NCI-H2081 (cell line): Measurements from ENCODE around the gene EXOC6B.

Source experiments
- DNase-seq, 2 experiments: peaks; one replicate each; lab custom pipeline; 2025; lab: John Stamatoyannopoulos, UW

EXOC6B gene

GRCh38 chr2:72361042-72361441, 464.8 kb downstream of the EXOC6B start:
- no peak for DNase-seq

GRCh38 chr2:72350852-72351251, 475.0 kb downstream of the EXOC6B start:
- no peak for DNase-seq

- no peak for DNase-seq
Measured at GRCh38 chr2:72349016-72349415, 476.8 kb downstream of the EXOC6B start.

- DNase-seq = no peak
Measured at GRCh38 chr2:72347081-72347480, 478.8 kb downstream of the EXOC6B start.

- no peak for DNase-seq
Measured at GRCh38 chr2:72341639-72342038, 484.2 kb downstream of the EXOC6B start.

GRCh38 chr2:72340665-72341064, 485.2 kb downstream of the EXOC6B start:
- DNase-seq = no peak

- DNase-seq = no peak
Measured at GRCh38 chr2:72338076-72338475, 487.8 kb downstream of the EXOC6B start.

GRCh38 chr2:72332720-72333119, 493.1 kb downstream of the EXOC6B start:
- DNase-seq = no peak

GRCh38 chr2:72330652-72331051, 495.2 kb downstream of the EXOC6B start:
- DNase-seq = no peak

GRCh38 chr2:72326759-72327158, 499.1 kb downstream of the EXOC6B start:
- no peak for DNase-seq

GRCh38 chr2:72325592-72326422, 500.0 kb downstream of the EXOC6B start:
- DNase-seq = no peak

GRCh38 chr2:72316774-72317173, 509.1 kb downstream of the EXOC6B start:
- DNase-seq = no peak

- no peak for DNase-seq
Measured at GRCh38 chr2:72300147-72300684, 525.6 kb downstream of the EXOC6B start.

- DNase-seq = no peak
Measured at GRCh38 chr2:72293620-72294019, 532.2 kb downstream of the EXOC6B start.

- no peak for DNase-seq
Measured at GRCh38 chr2:72292433-72292832, 533.4 kb downstream of the EXOC6B start.

GRCh38 chr2:72291059-72291458, 534.8 kb downstream of the EXOC6B start:
- DNase-seq = no peak

GRCh38 chr2:72289736-72290135, 536.1 kb downstream of the EXOC6B start:
- DNase-seq = no peak

- no peak for DNase-seq
Measured at GRCh38 chr2:72289283-72289682, 536.5 kb downstream of the EXOC6B start.

GRCh38 chr2:72278046-72278445, 547.8 kb downstream of the EXOC6B start:
- no peak for DNase-seq

GRCh38 chr2:72276876-72277275, 549.0 kb downstream of the EXOC6B start:
- DNase-seq = no peak

- no peak for DNase-seq
Measured at GRCh38 chr2:72276356-72276755, 549.5 kb downstream of the EXOC6B start.

GRCh38 chr2:72275084-72275483, 550.7 kb downstream of the EXOC6B start:
- no peak for DNase-seq

- DNase-seq = no peak
Measured at GRCh38 chr2:72274380-72274797, 551.4 kb downstream of the EXOC6B start.

- DNase-seq = no peak
Measured at GRCh38 chr2:72273384-72273783, 552.4 kb downstream of the EXOC6B start.
